HepG2 (cell line): Measurements from ENCODE around the gene PACRGL. TPM values are rescaled to one million over a fixed set of nuclear protein-coding genes. Genes with fewer than 3 reads are reported as not detected.

Experiments
- ARID2 ChIP-seq: sonication (generic); formaldehyde crosslinking; IDR thresholded peaks from 2 replicates; pipeline ENCODE4 v1.8.1; 2022; ENCODE audit warnings: mild to moderate bottlenecking, missing genetic modification reagents, borderline replicate concordance
- ARNTL ChIP-seq: sonication (generic); formaldehyde crosslinking; IDR thresholded peaks from 2 replicates; pipeline ENCODE4 v1.4.0; 2020; ENCODE audit warnings: mild to moderate bottlenecking, missing genetic modification reagents
- ATF1 ChIP-seq: IDR thresholded peaks from 2 replicates; pipeline ENCODE4 v1.6.1; 2016; ENCODE audit warnings: mild to moderate bottlenecking, control low read depth
- ERF ChIP-seq: IDR thresholded peaks from 2 replicates; pipeline ENCODE4 v1.6.1; 2018; ENCODE audit warnings: missing biosample characterization, missing genetic modification reagents
- NR1H2 ChIP-seq: sonication (generic); formaldehyde crosslinking; IDR thresholded peaks from 2 replicates; pipeline ENCODE4 v1.8.1; 2022; ENCODE audit warnings: low read depth, missing genetic modification reagents, borderline replicate concordance
- NR2F1 ChIP-seq, 2 experiments: fragments of 450-650 bp in 1 of 2; formaldehyde crosslinking in 1 of 2; IDR thresholded peaks; 2 replicates each; pipeline versions ENCODE4 v1.5.0 to v1.6.1; 2016 to 2020; ENCODE audit warnings: mild to moderate bottlenecking in 1 of 2, missing compliant biosample characterization in 1 of 2, missing genetic modification reagents in 1 of 2, moderate library complexity in 1 of 2
- PLRG1 ChIP-seq: fragments of 450-650 bp; conservative IDR thresholded peaks from 2 replicates; pipeline ENCODE4 v1.6.1; 2016
- RARA ChIP-seq: IDR thresholded peaks from 2 replicates; pipeline ENCODE4 v1.6.1; 2016; ENCODE audit warnings: missing genetic modification reagents, missing compliant biosample characterization
- RFXANK ChIP-seq: IDR thresholded peaks from 2 replicates; pipeline ENCODE4 v1.6.1; 2016
- SMAD3 ChIP-seq: sonication (generic); formaldehyde crosslinking; IDR thresholded peaks from 2 replicates; pipeline ENCODE4 v1.4.0; 2020; ENCODE audit warnings: missing genetic modification reagents
- THYN1 ChIP-seq: sonication (generic); formaldehyde crosslinking; IDR thresholded peaks from 2 replicates; pipeline ENCODE4 v1.8.1; 2023; ENCODE audit warnings: low read depth, mild to moderate bottlenecking, moderate library complexity, missing genetic modification reagents, borderline replicate concordance
- TSC22D2 ChIP-seq: sonication (generic); formaldehyde crosslinking; IDR thresholded peaks from 2 replicates; pipeline ENCODE4 v1.5.1; 2020; ENCODE audit warnings: missing genetic modification reagents, mild to moderate bottlenecking, borderline replicate concordance
- ZNF501 ChIP-seq: sonication (generic); formaldehyde crosslinking; IDR thresholded peaks from 2 replicates; pipeline ENCODE4 v1.5.1; 2020; ENCODE audit warnings: mild to moderate bottlenecking, moderate library complexity, missing genetic modification reagents
- ZNF775 ChIP-seq: sonication (generic); formaldehyde crosslinking; IDR thresholded peaks from 2 replicates; pipeline ENCODE4 v1.4.0; 2020; ENCODE audit warnings: missing genetic modification reagents, mild to moderate bottlenecking, moderate library complexity, borderline replicate concordance
- ZNF780A ChIP-seq: sonication (generic); formaldehyde crosslinking; IDR thresholded peaks from 2 replicates; pipeline ENCODE4 v1.8.0; 2022; ENCODE audit warnings: mild to moderate bottlenecking, missing genetic modification reagents, moderate library complexity
- polyA plus RNA-seq, 8 experiments: library from polyadenylated mRNA; depleted of rRNA in 3 of 8; stranded (reverse) in 7 of 8; unstranded in 1 of 8; fragments of >200 nt; fragmentation: Illumina TruSeq in 4 of 8; extraction: Trizol in 4 of 8; gene quantifications; 2 replicates each; pipeline versions ENCODE4 v1.2.1 to v1.2.3, GENCODE V29; 2011 to 2016; ENCODE audit warnings: low read depth in 4 of 8, missing spikeins in 1 of 8, mixed read lengths in 1 of 8; ENCODE audit not compliant: insufficient read depth in 1 of 8
- total RNA-seq, 5 experiments: library from RNA; depleted of rRNA; stranded (reverse); fragments of >200 nt; fragmentation: Illumina TruSeq; extraction: Trizol; gene quantifications; 2 replicates each; pipeline ENCODE4 v1.2.3, GENCODE V29; 2016; ENCODE audit warnings: low read depth in 1 of 5
- TF ChIP-seq, protein P1 (sequence below): sonication (generic); formaldehyde crosslinking; IDR thresholded peaks from 2 replicates; pipeline ENCODE4 v1.5.0; 2020; ENCODE audit warnings: mild to moderate bottlenecking, missing genetic modification reagents
- TF ChIP-seq, protein P2 (sequence below): IDR thresholded peaks from 2 replicates; pipeline ENCODE4 v1.6.1; 2012; ENCODE audit warnings: low read depth, low read length, improper control_type of control experiment
- TF ChIP-seq, protein P3 (sequence below): sonication (generic); formaldehyde crosslinking; IDR thresholded peaks from 2 replicates; pipeline ENCODE4 v1.9.0; 2021; ENCODE audit warnings: missing genetic modification reagents, borderline replicate concordance
- TF ChIP-seq, protein P4 (sequence below): sonication (generic); formaldehyde crosslinking; IDR thresholded peaks from 2 replicates; pipeline ENCODE4 v1.8.1; 2023; ENCODE audit warnings: missing genetic modification reagents, inconsistent platforms, borderline replicate concordance
- TF ChIP-seq, protein P5 (sequence below): sonication (generic); formaldehyde crosslinking; IDR thresholded peaks from 2 replicates; pipeline ENCODE4 v1.5.0; 2020; ENCODE audit warnings: missing genetic modification reagents, mild to moderate bottlenecking, borderline replicate concordance

Gene PACRGL
- total and polyA plus RNA-seq, 2 of the 13 experiments (the other 11 are each of a cell fraction or from before 2014, with no cell fraction given), result 5.8 to 15.1 TPM

DNA sequence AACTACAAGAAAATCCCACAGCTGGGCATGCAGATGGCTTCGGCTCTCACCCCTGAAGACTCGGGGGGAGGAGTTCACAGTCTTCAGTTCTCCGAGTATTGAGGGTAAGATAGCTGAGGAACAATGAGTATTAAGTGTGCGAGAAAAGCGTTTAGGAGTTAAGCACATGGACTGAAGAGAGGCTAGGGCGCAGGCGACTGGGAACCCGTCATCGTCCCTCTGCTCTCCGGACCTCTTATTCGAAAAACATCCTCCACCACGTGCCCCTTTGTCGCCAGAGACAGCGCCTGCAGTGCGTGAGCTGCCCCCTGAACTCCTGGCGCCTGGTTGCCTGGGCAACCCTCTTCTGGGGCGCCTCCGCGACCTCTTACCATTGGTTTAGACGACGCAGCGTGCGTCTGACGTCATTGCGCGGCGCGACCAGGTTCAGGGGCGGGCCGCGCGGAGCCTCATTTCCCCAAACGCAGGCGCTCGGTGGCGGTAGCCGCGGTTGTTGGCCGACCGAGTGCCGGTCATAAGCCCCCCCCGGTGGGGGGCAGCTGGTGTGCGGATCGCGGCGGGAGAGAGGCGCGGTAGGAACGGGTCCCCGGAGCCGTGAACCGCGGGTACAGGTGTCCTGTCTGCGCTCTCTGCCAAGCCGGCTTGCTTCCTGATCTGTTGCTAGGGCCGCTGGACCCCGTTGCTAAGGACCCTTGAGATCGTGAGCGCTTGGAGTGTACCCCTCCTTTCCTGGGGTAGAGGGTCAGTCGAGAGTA, at the start of gene PACRGL (continued):
- TF ChIP-seq ZNF780A (no peak), ERF (peak; percentile 67; the same call in 1 of the 2 replicates), RFXANK (CRISPR knock-in tag) (no peak), ATF1 (peak; percentile 98), NR1H2 (CRISPR knock-in tag) (no peak), TSC22D2 (CRISPR knock-in tag) (no peak), NR2F1 (CRISPR knock-in tag; IDR thresholded peaks at IDR 0.05) (peak in 1 of 2 experiments; percentile 47; a peak in 1 of 4 replicates), RARA (CRISPR knock-in tag) (no peak), ARID2 (no peak), THYN1 (no peak), ARNTL (peak; percentile 67; the same call in 1 of the 2 replicates), SMAD3 (no peak; the same call in 1 of the 2 replicates), ZNF501 (CRISPR knock-in tag) (peak; percentile 89), PLRG1 (no peak), ZNF775 (no peak)
- TF ChIP-seq, protein P1, sequence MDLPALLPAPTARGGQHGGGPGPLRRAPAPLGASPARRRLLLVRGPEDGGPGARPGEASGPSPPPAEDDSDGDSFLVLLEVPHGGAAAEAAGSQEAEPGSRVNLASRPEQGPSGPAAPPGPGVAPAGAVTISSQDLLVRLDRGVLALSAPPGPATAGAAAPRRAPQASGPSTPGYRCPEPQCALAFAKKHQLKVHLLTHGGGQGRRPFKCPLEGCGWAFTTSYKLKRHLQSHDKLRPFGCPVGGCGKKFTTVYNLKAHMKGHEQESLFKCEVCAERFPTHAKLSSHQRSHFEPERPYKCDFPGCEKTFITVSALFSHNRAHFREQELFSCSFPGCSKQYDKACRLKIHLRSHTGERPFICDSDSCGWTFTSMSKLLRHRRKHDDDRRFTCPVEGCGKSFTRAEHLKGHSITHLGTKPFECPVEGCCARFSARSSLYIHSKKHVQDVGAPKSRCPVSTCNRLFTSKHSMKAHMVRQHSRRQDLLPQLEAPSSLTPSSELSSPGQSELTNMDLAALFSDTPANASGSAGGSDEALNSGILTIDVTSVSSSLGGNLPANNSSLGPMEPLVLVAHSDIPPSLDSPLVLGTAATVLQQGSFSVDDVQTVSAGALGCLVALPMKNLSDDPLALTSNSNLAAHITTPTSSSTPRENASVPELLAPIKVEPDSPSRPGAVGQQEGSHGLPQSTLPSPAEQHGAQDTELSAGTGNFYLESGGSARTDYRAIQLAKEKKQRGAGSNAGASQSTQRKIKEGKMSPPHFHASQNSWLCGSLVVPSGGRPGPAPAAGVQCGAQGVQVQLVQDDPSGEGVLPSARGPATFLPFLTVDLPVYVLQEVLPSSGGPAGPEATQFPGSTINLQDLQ (CRISPR knock-in tag), result no peak
- TF ChIP-seq, protein P2, sequence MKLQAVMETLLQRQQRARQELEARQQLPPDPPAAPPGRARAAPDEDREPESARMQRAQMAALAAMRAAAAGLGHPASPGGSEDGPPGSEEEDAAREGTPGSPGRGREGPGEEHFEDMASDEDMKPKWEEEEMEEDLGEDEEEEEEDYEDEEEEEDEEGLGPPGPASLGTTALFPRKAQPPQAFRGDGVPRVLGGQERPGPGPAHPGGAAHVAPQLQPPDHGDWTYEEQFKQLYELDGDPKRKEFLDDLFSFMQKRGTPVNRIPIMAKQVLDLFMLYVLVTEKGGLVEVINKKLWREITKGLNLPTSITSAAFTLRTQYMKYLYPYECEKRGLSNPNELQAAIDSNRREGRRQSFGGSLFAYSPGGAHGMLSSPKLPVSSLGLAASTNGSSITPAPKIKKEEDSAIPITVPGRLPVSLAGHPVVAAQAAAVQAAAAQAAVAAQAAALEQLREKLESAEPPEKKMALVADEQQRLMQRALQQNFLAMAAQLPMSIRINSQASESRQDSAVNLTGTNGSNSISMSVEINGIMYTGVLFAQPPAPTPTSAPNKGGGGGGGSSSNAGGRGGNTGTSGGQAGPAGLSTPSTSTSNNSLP, result no peak
- TF ChIP-seq, protein P3, sequence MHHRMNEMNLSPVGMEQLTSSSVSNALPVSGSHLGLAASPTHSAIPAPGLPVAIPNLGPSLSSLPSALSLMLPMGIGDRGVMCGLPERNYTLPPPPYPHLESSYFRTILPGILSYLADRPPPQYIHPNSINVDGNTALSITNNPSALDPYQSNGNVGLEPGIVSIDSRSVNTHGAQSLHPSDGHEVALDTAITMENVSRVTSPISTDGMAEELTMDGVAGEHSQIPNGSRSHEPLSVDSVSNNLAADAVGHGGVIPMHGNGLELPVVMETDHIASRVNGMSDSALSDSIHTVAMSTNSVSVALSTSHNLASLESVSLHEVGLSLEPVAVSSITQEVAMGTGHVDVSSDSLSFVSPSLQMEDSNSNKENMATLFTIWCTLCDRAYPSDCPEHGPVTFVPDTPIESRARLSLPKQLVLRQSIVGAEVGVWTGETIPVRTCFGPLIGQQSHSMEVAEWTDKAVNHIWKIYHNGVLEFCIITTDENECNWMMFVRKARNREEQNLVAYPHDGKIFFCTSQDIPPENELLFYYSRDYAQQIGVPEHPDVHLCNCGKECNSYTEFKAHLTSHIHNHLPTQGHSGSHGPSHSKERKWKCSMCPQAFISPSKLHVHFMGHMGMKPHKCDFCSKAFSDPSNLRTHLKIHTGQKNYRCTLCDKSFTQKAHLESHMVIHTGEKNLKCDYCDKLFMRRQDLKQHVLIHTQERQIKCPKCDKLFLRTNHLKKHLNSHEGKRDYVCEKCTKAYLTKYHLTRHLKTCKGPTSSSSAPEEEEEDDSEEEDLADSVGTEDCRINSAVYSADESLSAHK, result no peak
- TF ChIP-seq, protein P4, sequence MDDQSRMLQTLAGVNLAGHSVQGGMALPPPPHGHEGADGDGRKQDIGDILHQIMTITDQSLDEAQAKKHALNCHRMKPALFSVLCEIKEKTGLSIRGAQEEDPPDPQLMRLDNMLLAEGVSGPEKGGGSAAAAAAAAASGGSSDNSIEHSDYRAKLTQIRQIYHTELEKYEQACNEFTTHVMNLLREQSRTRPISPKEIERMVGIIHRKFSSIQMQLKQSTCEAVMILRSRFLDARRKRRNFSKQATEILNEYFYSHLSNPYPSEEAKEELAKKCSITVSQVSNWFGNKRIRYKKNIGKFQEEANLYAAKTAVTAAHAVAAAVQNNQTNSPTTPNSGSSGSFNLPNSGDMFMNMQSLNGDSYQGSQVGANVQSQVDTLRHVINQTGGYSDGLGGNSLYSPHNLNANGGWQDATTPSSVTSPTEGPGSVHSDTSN (CRISPR knock-in tag), result no peak
- TF ChIP-seq, protein P5, sequence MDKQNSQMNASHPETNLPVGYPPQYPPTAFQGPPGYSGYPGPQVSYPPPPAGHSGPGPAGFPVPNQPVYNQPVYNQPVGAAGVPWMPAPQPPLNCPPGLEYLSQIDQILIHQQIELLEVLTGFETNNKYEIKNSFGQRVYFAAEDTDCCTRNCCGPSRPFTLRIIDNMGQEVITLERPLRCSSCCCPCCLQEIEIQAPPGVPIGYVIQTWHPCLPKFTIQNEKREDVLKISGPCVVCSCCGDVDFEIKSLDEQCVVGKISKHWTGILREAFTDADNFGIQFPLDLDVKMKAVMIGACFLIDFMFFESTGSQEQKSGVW (CRISPR knock-in tag), result no peak
